ENCODE results near the gene CHD8.

CHD8 gene

DNA sequence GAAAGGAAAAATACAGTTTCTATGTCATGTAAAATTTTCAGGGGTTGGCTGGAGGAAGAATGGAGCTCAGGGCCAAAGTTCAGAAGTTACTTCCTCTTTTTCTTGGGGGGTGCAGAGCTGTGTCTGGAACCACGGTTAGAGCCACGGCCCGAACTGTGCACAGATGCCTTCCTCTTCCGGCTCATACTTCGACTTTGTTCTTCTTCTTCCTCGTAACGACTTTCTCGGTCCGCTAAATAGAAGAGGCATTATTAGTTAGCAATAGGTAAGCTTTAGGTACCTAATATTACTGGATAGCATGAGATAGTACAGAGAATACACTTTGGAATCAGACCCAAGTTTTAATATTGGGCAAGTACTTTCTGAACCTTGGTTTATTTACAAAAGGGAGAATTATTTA lies 103.3 kb downstream of the CHD8 start:
- in situ Hi-C loops (cut with MboI; ENCODE audit: low sequenced_read_pairs, unreplicated experiment), result no loop called here
- peak; percentile 35 for DNase-seq (ENCODE audit: low spot score)
- TF ChIP-seq, protein P1, sequence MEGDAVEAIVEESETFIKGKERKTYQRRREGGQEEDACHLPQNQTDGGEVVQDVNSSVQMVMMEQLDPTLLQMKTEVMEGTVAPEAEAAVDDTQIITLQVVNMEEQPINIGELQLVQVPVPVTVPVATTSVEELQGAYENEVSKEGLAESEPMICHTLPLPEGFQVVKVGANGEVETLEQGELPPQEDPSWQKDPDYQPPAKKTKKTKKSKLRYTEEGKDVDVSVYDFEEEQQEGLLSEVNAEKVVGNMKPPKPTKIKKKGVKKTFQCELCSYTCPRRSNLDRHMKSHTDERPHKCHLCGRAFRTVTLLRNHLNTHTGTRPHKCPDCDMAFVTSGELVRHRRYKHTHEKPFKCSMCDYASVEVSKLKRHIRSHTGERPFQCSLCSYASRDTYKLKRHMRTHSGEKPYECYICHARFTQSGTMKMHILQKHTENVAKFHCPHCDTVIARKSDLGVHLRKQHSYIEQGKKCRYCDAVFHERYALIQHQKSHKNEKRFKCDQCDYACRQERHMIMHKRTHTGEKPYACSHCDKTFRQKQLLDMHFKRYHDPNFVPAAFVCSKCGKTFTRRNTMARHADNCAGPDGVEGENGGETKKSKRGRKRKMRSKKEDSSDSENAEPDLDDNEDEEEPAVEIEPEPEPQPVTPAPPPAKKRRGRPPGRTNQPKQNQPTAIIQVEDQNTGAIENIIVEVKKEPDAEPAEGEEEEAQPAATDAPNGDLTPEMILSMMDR (IDR thresholded peaks at IDR 0.05; ENCODE audit: borderline replicate concordance, control extremely low read depth, extremely low read depth, insufficient read depth, missing control alignments), result no peak

DNA sequence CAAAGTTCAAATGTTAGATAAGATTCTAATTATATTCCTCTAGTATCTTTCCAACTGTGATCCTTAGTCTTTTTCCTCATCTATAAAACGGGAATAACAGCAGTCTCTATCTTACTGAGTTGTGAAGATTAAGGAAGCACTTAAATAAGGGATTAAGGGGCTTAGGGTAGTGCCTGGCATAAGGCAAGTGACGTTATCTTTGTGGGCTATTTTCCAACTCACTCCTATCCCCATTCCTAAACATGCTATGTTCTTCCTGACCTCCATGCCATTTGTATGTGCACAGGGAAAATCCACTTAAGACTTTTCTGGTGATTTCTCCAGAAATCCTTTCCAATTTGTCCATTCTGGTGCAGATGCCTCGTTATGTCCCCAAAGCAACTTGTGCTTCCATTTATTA lies 105.4 kb downstream of the CHD8 start:
- no peak for DNase-seq (ENCODE audit: low spot score)
- TF ChIP-seq, protein P1 (IDR thresholded peaks at IDR 0.05; ENCODE audit: borderline replicate concordance, control extremely low read depth, extremely low read depth, insufficient read depth, missing control alignments), result no peak

DNA sequence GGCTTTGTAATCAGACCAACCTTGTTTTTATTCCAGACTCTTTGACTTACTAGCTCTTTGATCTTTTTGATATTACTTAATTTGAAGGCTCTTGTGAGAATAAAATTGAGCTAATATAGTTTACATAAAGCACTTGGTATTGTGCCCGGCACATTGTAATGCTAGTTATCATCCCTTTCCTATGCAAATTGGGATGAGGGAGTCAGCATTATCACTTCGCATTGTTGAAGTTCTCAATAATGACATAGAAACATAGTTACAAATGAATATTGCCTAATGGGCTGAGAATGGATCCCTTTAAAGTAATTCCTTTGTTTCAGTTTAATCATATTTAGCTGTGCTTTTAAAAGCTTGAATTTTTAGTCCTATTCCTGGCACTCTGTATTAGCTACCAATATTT lies 108.7 kb downstream of the CHD8 start:
- TF ChIP-seq, protein P1 (IDR thresholded peaks at IDR 0.05; ENCODE audit: borderline replicate concordance, control extremely low read depth, extremely low read depth, insufficient read depth, missing control alignments), result no peak
- in situ Hi-C loops (cut with MboI; ENCODE audit: low sequenced_read_pairs, unreplicated experiment), result no loop called here
- DNase-seq (ENCODE audit: low spot score), result no peak

More for the DNA sequence above, 105.4 kb downstream of the CHD8 start:
- in situ Hi-C loops (cut with MboI; ENCODE audit: low sequenced_read_pairs, unreplicated experiment), result no loop called here

DNA sequence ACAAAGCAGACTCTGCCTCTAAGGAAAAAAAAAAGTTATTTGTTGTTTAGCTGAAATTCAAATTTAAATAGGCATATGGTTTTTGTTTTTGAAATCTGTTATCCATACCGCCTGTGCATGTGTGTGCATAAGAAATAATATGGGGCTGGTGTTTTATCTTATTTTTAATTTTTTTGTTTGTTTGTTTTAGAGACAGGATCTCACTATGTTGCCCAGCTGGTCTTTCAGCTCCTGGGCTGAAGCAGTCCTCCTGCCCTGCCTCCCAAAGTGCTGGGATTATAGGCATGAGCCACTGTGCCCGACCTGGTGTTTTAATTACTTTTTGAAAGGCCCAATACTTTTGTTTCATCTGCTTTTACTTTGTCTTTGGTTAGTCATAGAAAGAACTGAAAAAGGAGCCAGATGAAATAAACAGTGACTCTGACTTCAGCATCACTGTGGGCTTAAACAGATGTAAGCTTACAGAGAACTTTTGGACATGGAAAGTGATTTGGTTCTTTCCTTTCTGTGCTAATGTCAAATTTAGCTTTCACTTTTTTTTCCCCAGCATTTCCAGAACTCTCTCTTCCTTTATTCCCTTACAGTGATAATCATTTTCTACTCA lies 109.3 kb downstream of the CHD8 start:
- TF ChIP-seq, protein P1 (IDR thresholded peaks at IDR 0.05; ENCODE audit: borderline replicate concordance, control extremely low read depth, extremely low read depth, insufficient read depth, missing control alignments), result no peak
- DNase-seq (ENCODE audit: low spot score), result no peak
- in situ Hi-C loops (cut with MboI; ENCODE audit: low sequenced_read_pairs, unreplicated experiment), result no loop called here

DNA sequence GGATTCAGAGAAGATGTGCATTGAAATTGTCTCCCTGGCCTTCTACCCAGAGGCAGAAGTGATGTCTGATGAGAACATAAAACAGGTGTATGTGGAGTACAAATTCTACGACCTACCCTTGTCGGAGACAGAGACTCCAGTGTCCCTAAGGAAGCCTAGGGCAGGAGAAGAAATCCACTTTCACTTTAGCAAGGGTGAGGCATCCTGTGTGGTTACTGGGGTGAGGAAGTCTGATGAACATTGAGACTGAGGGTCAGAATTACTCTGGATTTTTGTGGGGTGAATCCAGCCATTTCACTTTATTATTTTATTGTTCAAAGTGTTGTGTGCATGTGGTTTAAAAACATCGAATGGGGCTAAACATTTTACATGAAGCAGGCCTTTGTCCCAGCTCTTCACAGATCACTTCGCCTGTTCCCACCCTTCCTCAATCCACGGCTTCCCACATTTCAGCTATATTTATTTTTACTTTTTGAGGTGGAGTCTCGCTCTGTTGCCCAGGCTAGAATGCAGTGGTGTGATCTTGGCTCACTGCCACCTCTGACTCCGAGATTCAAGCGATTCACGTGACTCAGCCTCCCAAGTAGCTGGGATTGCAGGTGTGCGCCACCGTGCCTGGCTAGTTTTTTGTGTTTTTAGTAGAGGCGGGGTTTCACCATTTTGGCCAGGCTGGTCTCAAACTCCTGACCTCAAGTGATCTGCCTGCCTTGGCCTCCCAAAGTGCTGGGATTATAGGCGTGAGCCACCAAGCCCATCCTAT lies 112.7 kb downstream of the CHD8 start:
- in situ Hi-C loops (cut with MboI; ENCODE audit: low sequenced_read_pairs, unreplicated experiment), result no loop called here
- TF ChIP-seq, protein P1 (IDR thresholded peaks at IDR 0.05; ENCODE audit: borderline replicate concordance, control extremely low read depth, extremely low read depth, insufficient read depth, missing control alignments), result no peak
- DNase-seq (ENCODE audit: low spot score), result no peak

Measured in GM13976 (cell line).